GM21381 (cell line): ENCODE measurements around the gene OR4D10.
A peak's percentile ranks its signal among the peaks of the same experiment; 100 is the strongest.
"Not testable (repeated sequence)": the region's sequence is repeated elsewhere in the genome, so short reads cannot be mapped to it uniquely, and the experiment has no call there.

Experiments
- ATAC-seq: cut with Tn5 transposase; IDR thresholded peaks from one replicate; pipeline ENCODE4 v1.9.1; 2021; ENCODE audit warnings: mild to moderate bottlenecking, moderate library complexity; ENCODE audit not compliant: unreplicated experiment

Gene OR4D10

GRCh38 chr11:59473015-59473414 is at the start of gene OR4D10:
TSS of gene OR4D10 (plus strand) at chr11:59473315. CDS start at chr11:59477430, 4,115 bp downstream.
- no peak for ATAC-seq

DNA sequence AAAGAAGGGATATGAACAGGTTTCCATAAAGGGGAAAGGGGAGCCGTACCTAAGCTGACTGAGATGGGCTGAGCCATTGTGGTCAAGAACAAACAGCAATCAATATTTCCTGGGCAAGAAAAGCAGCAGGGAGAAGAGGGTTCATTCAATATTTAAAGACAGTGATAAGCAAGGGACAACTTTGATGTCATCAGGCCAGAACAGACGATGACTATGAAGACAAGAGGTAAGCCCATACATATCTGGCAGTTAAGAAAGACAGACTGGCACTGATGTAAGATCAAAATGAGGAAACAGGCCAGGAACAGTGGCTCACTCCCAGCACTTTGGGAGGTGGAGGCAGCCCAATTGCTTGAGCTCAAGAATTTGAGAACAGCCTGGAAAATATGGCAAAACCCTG is 49.3 kb upstream of the OR4D10 start:
- ATAC-seq, result no peak

- ATAC-seq, result no peak
Observed at GRCh38 chr11:59425131-59425530, 48.0 kb upstream of the OR4D10 start.

GRCh38 chr11:59426361-59427067 is 46.6 kb upstream of the OR4D10 start, which contains the start of gene OR5A2:
TSS of gene OR5A2 (minus strand) at chr11:59426413. CDS start at chr11:59422953, 3,460 bp downstream.
- no peak for ATAC-seq

DNA sequence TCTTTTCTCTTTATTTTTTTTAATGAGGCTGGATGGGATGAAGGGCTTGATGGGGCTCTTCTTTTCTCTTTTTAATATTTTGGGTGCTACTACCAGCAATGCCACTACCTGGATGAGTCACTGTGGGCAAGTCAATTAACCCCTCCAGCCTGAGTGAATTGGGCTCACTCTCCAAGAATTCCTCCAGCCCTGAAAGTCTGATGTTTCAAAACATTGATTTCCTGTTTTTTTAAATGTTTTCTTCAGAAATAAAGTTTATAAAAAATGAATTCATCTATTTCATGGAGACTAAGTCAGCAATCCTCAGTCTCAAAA is 46.1 kb upstream of the OR4D10 start:
- ATAC-seq, result no peak

DNA sequence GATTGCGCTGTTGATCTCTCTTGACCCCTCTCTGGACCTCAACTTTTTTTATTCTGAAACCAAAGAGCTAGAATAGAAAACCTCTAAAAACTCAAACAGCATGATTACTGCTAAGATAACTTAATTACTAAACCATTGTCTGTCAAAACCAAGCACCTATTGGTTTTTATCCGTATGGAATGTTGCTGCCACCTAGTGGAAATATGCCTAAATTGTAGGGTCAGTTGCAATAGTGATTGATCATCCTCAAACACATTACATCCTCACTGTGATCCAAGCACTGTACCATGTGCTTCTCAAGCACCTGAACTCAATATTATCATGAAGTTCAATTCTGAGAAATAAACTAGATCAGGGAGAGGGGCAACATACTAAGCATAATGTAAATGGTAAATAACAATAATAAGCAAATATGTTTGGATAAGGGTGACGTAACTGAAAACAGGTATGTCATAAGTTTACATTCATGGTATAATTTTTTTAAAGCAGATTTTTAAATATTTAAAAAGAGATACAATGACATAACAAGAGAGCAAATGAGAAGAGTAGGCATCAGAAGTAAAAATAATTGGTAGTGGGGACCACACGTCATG is 43.1 kb upstream of the OR4D10 start:
- peak; percentile 70 for ATAC-seq

DNA sequence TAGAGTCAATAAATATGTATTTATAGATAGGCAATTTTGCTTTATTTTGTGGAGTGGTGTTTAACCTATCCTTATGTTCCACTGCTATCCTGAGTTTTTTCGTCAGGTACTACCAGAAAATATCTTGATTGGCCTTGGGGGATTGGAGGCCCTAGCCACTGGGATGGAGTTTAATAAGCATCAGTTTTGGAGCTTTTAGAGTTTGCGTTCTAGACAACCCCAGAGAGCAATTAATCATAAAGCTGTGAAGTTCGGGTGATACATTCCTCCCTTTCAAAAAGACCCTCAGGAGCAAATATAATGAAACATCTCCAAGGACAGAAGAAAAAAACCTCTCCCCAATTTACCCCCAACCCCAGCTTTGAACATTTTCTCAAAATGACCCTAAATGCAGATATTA is 36.9 kb upstream of the OR4D10 start, which contains the start of gene OR5A1:
TSS of gene OR5A1 (plus strand) at position 301 of the 400 bp plus-strand sequence. CDS start 6,700 bp downstream, outside the sequence.
- no peak for ATAC-seq

DNA sequence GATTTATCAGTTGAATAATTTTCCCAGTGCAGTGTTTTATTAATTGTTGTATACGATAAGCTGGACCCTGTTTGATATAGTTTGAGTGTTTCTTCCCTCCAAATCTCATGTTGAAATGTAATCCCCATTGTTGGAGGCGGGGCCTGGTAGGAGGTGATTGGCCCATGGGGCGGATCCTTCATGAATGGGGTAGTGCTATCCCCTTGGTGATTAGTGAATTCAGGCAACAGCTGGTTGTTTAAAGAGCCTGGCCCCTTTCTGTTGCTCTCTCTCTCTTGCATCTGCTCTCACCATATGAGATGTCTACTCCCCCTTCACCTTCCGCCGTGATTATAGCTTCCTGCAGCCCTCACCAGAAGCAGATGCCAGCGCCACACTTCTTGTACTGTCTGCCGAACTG is 35.3 kb upstream of the OR4D10 start:
- no peak for ATAC-seq

DNA sequence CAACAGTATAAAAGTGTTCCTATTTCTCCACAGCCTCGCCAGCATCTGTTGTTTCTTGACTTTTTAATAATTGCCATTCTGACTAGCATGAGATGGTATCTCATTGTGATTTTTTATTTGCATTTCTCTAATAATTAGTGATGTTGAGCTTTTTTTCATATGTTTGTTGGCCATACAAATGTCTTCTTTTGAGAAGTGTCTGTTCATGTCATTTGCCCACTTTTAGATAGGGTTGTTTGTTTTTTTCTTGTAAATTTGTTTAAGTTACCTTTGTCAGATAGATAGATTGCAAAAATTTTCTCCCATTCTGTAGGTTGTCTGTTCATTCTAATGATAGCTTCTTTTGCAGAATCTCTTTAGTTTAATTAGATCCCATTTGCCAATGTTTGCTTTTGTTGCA is 27.5 kb upstream of the OR4D10 start:
- not testable (repeated sequence) for ATAC-seq

DNA sequence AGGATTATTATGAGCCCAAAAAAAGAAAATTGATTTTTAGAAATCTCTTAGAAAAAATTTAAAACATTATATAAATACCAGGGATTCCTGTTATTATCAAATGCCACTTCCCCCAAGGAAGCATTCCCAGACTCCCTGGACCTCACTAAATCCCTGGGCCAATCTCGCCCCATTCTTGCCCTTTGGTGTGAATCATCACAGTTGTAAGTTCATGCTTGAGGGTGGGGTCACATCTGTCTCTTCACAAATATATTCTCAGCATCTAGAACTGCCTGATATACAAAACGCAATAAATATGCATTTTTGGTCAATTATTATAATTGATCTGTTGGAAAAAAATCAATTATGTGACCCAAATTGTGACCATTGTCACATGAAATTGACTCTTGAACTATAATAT is 24.6 kb upstream of the OR4D10 start:
- ATAC-seq, result no peak

DNA sequence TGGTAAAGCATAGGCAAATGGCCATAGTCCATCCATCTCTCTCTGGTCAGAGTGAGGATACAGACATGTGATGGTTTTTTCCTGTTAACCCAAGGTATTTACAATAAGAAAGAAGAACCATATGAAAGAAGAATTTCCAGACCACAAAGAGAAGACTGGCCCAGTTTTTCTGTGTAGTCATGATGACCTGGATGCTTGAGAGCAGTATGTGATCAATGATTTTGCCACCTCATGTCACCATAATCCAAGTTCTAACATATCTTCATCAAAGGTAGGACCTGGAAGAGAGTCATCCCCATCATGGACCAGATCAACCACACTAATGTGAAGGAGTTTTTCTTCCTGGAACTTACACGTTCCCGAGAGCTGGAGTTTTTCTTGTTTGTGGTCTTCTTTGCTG is 16.5 kb upstream of the OR4D10 start, which contains the start of gene OR4D6:
TSS of gene OR4D6 (plus strand) at position 301 of the 400 bp plus-strand sequence. CDS start at position 301, 0 bp downstream.
- no peak for ATAC-seq

GRCh38 chr11:59459916-59460315 is 13.2 kb upstream of the OR4D10 start:
- ATAC-seq, result no peak

DNA sequence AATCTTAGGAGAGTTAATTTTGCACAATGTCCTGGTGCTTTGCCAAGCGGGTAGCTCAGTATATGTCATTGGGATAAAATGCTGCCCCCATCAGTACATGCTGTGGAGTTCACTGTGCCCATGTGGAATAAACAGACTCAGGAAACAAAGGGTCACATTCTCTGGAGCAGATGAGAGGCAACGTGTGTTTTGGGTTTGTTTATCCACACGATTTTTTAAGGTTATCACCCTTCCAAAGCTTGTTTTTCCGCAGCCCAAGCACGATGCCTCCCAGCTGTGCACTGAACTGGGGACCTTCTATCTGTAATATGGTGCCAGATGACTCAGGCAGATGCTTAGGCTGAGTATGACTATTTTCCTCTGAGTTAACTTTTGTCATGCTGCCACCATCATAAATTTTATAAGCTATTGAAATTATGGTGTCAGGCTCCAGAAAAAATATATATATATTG is 9.9 kb upstream of the OR4D10 start:
- no peak for ATAC-seq

- ATAC-seq, result no peak
Observed at GRCh38 chr11:59475176-59475575, 2.1 kb downstream of the OR4D10 start.

DNA sequence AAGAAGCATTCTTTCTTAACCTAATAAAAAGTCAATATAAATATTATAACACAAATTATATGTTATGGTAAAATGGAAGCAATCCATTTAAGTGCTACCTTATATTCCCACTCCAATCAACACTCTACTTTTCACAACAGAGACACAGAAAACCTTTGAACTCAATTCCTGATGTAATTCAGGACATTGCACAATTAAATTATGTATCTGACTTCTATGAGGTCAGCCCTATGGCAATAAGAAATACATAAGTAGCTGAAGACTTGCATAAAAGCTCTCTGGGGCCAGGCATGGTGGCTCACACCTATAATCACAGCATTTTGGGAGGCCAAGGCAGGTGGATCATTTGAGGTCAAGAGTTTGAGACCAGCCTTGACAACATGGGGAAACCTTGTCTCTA is 6.8 kb downstream of the OR4D10 start:
- no peak for ATAC-seq

GRCh38 chr11:59480359-59480758 is 7.2 kb downstream of the OR4D10 start:
- no peak for ATAC-seq

DNA sequence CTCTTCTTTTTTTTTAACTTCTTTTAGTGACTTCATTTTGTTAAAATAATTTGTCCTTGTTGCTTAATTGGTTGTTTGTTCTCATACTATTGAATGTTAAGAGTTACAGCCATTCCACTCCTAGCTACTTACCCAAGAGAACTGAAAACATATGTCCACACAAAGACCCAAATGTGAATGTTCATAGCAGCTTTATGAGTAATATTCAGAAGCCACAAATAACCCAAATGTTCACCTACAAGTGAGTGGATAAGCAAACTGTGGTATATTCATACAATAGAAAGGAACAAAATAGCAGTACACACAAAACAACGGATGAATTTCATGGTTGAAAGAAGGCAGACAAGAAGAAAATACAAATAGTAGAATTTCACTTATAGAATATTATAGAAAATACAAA is 28.8 kb downstream of the OR4D10 start:
- ATAC-seq, result no peak

- no peak for ATAC-seq
Observed at GRCh38 chr11:59503276-59503675, 30.2 kb downstream of the OR4D10 start, which contains the start of gene OR4D11. TSS of gene OR4D11 (plus strand) at chr11:59503576. CDS start at chr11:59503576, 0 bp downstream.

DNA sequence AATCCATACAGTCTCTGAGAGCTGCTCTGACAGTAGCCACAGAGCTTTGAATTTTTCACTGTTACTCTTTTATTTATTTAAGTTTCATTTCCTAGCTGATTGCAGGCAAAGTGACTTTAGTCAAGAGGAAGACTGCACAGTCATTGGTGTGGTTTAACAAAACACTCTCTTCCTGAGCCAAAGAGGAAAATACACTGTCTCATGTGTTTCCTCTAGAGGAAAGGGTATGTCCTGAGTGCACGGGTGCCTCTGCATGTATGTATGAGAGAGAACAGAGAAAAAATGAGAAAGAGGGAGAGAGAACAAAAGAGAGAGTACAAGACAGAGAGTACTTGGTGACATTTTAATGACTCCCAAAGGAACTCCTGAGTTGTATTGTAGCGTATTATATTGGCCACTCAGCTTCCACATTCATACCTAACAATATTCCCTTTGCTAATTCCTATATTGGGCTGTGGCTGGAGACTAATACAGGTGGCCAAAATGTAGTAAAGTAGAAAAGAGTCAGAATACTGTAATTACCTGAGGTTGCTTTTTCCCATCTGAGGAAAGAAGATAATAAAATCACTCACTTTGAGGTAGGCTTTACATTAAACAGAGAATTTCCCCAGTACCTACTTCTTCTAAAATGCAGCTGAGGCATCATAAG is 38.0 kb downstream of the OR4D10 start, which contains the start of gene OR4D9:
TSS of gene OR4D9 (plus strand) at position 599 of the 649 bp plus-strand sequence. CDS start 3,374 bp downstream, outside the sequence.
- ATAC-seq, result no peak

- no peak for ATAC-seq
Observed at GRCh38 chr11:59511675-59512074, 38.6 kb downstream of the OR4D10 start.

DNA sequence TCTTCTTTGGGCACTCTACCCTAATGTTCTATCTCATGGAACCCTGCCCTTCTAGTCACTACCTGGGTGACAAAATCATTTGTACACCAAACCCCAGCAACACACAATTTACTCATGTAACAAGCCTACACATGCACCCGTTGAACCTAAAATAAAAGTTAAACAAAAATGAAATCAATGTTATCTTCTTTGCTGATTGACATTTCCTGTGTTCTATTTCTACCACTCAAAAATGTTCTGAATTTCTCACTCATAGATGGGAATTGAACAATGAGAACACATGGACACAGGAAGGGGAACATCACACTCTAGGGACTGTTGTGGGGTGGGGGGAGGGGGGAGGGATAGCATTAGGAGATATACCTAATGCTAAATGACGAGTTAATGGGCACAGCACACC is 47.0 kb downstream of the OR4D10 start:
- not testable (repeated sequence) for ATAC-seq

DNA sequence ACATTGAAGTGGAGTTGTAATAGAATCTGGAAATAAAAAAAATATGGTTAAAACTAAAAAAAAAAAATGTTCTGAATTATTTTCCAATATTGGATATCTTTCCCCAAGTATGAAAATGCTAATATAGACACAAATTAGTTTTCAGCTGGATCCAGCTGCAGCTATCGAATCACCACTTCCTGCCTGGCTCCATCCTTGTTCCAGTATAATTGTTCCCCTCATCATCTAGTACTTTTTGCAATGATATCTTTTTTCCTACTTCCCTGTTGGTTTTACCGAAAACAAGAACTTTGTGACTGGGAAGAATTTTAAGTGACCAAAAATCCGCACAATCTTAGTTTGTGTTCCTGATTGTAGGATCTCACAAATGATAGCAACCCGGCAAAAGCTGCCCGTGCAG is 47.6 kb downstream of the OR4D10 start:
- ATAC-seq, result no peak
